ENCODE data around the gene TRIM44.
"Not testable (repeated sequence)": the region's sequence is repeated elsewhere in the genome, so short reads cannot be mapped to it uniquely, and the experiment has no call there.

The TRIM44 gene

GRCh38 chr11:35721651-35722282 is 59.2 kb downstream of the TRIM44 start:
- DNase-seq, result no peak

- DNase-seq, result no peak
Measured at GRCh38 chr11:35722641-35723040, 60.1 kb downstream of the TRIM44 start.

- no peak for DNase-seq
Measured at GRCh38 chr11:35723493-35723892, 60.9 kb downstream of the TRIM44 start.

- no peak for DNase-seq
Measured at GRCh38 chr11:35723913-35724312, 61.3 kb downstream of the TRIM44 start.

GRCh38 chr11:35725885-35726284 is 63.3 kb downstream of the TRIM44 start:
- no peak for DNase-seq

GRCh38 chr11:35727140-35727539 is 64.6 kb downstream of the TRIM44 start:
- no peak for DNase-seq

GRCh38 chr11:35730254-35730653 is 67.7 kb downstream of the TRIM44 start:
- no peak for DNase-seq

GRCh38 chr11:35734669-35735410 is 72.3 kb downstream of the TRIM44 start:
- DNase-seq, result no peak

- DNase-seq, result no peak
Measured at GRCh38 chr11:35735411-35735810, 72.8 kb downstream of the TRIM44 start.

GRCh38 chr11:35735903-35736302 is 73.3 kb downstream of the TRIM44 start:
- no peak for DNase-seq

GRCh38 chr11:35736952-35737351 is 74.4 kb downstream of the TRIM44 start:
- DNase-seq, result no peak

- DNase-seq, result no peak
Measured at GRCh38 chr11:35740061-35740799, 77.7 kb downstream of the TRIM44 start.

- DNase-seq, result no peak
Measured at GRCh38 chr11:35742707-35743454, 80.3 kb downstream of the TRIM44 start.

- DNase-seq, result no peak
Measured at GRCh38 chr11:35746356-35747153, 84.0 kb downstream of the TRIM44 start.

- no peak for DNase-seq
Measured at GRCh38 chr11:35747668-35748067, 85.1 kb downstream of the TRIM44 start.

- no peak for DNase-seq
Measured at GRCh38 chr11:35748644-35749043, 86.1 kb downstream of the TRIM44 start.

- DNase-seq, result no peak
Measured at GRCh38 chr11:35750315-35750714, 87.7 kb downstream of the TRIM44 start.

- no peak for DNase-seq
Measured at GRCh38 chr11:35750981-35751663, 88.5 kb downstream of the TRIM44 start.

GRCh38 chr11:35751664-35752061 is 89.1 kb downstream of the TRIM44 start:
- DNase-seq, result no peak

- DNase-seq, result no peak
Measured at GRCh38 chr11:35752115-35752514, 89.5 kb downstream of the TRIM44 start.

- DNase-seq, result not testable (repeated sequence)
Measured at GRCh38 chr11:35753573-35753972, 91.0 kb downstream of the TRIM44 start.

- peak in 1 of 2 experiments; percentile 23 for DNase-seq
Measured at GRCh38 chr11:35759951-35760350, 97.4 kb downstream of the TRIM44 start.

All from NCI-H187 (cell line).